IMR-90 (cell line): ENCODE data around the gene SEMA4B. TPM values are rescaled to one million over a fixed set of nuclear protein-coding genes. Genes with fewer than 3 reads are reported as not detected.

Experiments
- ATAC-seq: fragments of 200-7000 bp; cut with Tn5 transposase; 2 replicates; pipeline ENCODE4 v1.9.1; 2020; ENCODE audit warnings: low read depth, mild to moderate bottlenecking, moderate library complexity
- BruUV-seq: library from RNA; stranded (reverse); fragments of 400-500 nt; replicated peaks from 2 replicates; lab custom pipeline; 2021; lab: Mats Ljungman, UMichigan
- CTCF ChIA-PET: fragments of 300-600 bp; formaldehyde crosslinking; extraction: SDS; loops from one replicate; lab custom pipeline; 2021; ENCODE audit warnings: antibody characterized with exemption; lab: Yijun Ruan, JAX
- POLR2A ChIA-PET: fragments of 300-600 bp; sonication (Branson Sonifier 250); formaldehyde crosslinking; loops from one replicate; lab custom pipeline; 2022; ENCODE audit warnings: antibody characterized with exemption; ENCODE audit not compliant: unreplicated experiment; lab: Charles Lee
- DNase-seq: peaks from one replicate; pipeline ENCODE4 v3.0.0; 2013
- H2AFZ ChIP-seq: replicated peaks from 2 replicates; pipeline ENCODE3; 2013; ENCODE audit warnings: low read length, mild to moderate bottlenecking; ENCODE audit not compliant: poor library complexity
- H2AK5ac ChIP-seq: 2 replicates; pipeline ENCODE4 v1.6.1; 2013; ENCODE audit warnings: low read depth, low read length, inconsistent platforms
- H2AK9ac ChIP-seq: replicated peaks from 2 replicates; pipeline ENCODE3; 2013; ENCODE audit warnings: mild to moderate bottlenecking, low read depth, low read length, moderate library complexity; ENCODE audit not compliant: poor library complexity
- H2BK120ac ChIP-seq: 2 replicates; pipeline ENCODE4 v1.6.1; 2013; ENCODE audit warnings: low read depth, low read length, inconsistent platforms
- H2BK15ac ChIP-seq: 3 replicates; pipeline ENCODE4 v1.6.1; 2013; ENCODE audit warnings: low read depth, low read length, inconsistent platforms
- H2BK20ac ChIP-seq: 2 replicates; pipeline ENCODE4 v1.6.1; 2013; ENCODE audit warnings: low read depth, mild to moderate bottlenecking, inconsistent platforms, low read length, moderate library complexity
- H2BK5ac ChIP-seq: 2 replicates; pipeline ENCODE4 v1.6.1; 2013; ENCODE audit warnings: mild to moderate bottlenecking, low read depth, low read length, inconsistent platforms; ENCODE audit not compliant: poor library complexity, severe bottlenecking
- H3K14ac ChIP-seq: replicated peaks from 2 replicates; pipeline ENCODE4 v1.6.1; 2013; ENCODE audit warnings: low read depth, low read length, inconsistent platforms
- H3K18ac ChIP-seq: 2 replicates; pipeline ENCODE4 v1.6.1; 2013; ENCODE audit warnings: low read depth, low read length, control low read depth
- H3K23ac ChIP-seq: 2 replicates; pipeline ENCODE4 v1.6.1; 2013; ENCODE audit warnings: low read depth, low read length, inconsistent platforms
- H3K27ac ChIP-seq: 2 replicates; pipeline ENCODE4 v1.5.1; 2013; ENCODE audit warnings: mild to moderate bottlenecking, control low read depth, low read length; ENCODE audit not compliant: insufficient read depth
- H3K27me3 ChIP-seq: 2 replicates; pipeline ENCODE4 v1.6.1; 2013; ENCODE audit warnings: low read length; ENCODE audit not compliant: control insufficient read depth, insufficient read depth
- H3K36me3 ChIP-seq: 2 replicates; pipeline ENCODE4 v1.6.1; 2013; ENCODE audit warnings: low read length, mixed read lengths; ENCODE audit not compliant: control insufficient read depth, insufficient read depth
- H3K4ac ChIP-seq: 2 replicates; pipeline ENCODE4 v1.6.1; 2013; ENCODE audit warnings: low read depth, low read length, inconsistent platforms
- H3K4me1 ChIP-seq: 2 replicates; pipeline ENCODE4 v1.6.1; 2013; ENCODE audit warnings: low read length, mixed read lengths; ENCODE audit not compliant: control insufficient read depth, insufficient read depth
- H3K4me2 ChIP-seq: 2 replicates; pipeline ENCODE4 v1.6.1; 2013; ENCODE audit warnings: low read depth, mild to moderate bottlenecking, control low read depth, low read length, moderate library complexity
- H3K4me3 ChIP-seq: 2 replicates; pipeline ENCODE4 v1.5.1; 2013; ENCODE audit warnings: low read depth, mild to moderate bottlenecking, control low read depth, low read length, moderate library complexity; ENCODE audit not compliant: insufficient read depth
- H3K56ac ChIP-seq: 2 replicates; pipeline ENCODE4 v1.6.1; 2013; ENCODE audit warnings: low read length, inconsistent platforms; ENCODE audit not compliant: insufficient read depth; ENCODE audit errors: extremely low read depth
- H3K79me1 ChIP-seq, 2 experiments: 2 replicates each; pipeline ENCODE4 v1.6.1; 2013; ENCODE audit warnings: low read length in 2 of 2, inconsistent platforms in 1 of 2, low read depth in 1 of 2
- H3K9ac ChIP-seq: 2 replicates; pipeline ENCODE4 v1.6.1; 2013; ENCODE audit warnings: low read depth, low read length, control low read depth
- H3K9me1 ChIP-seq: 2 replicates; pipeline ENCODE4 v1.6.1; 2013; ENCODE audit warnings: low read length, inconsistent platforms; ENCODE audit not compliant: insufficient read depth
- H3K9me3 ChIP-seq: 2 replicates; pipeline ENCODE4 v1.6.1; 2013; ENCODE audit warnings: low read length; ENCODE audit not compliant: control insufficient read depth, insufficient read depth
- H4K20me1 ChIP-seq: 2 replicates; pipeline ENCODE4 v1.6.1; 2013; ENCODE audit warnings: low read length, inconsistent platforms; ENCODE audit not compliant: insufficient read depth
- H4K5ac ChIP-seq: 2 replicates; pipeline ENCODE4 v1.6.1; 2013; ENCODE audit warnings: mild to moderate bottlenecking, low read depth, low read length, control low read depth
- H4K8ac ChIP-seq, 2 experiments: 2 replicates each; pipeline ENCODE4 v1.6.1; 2013; ENCODE audit warnings: low read depth in 2 of 2, low read length in 2 of 2, control low read depth in 1 of 2, inconsistent platforms in 1 of 2
- H4K91ac ChIP-seq: 2 replicates; pipeline ENCODE4 v1.6.1; 2013; ENCODE audit warnings: low read depth, low read length, inconsistent platforms; ENCODE audit not compliant: insufficient read depth
- BHLHE40 ChIP-seq: fragments of 150-350 bp; IDR thresholded peaks from 2 replicates; pipeline ENCODE4 v1.6.1; 2016; ENCODE audit warnings: mild to moderate bottlenecking, low read depth, low read length
- CEBPB ChIP-seq: IDR thresholded peaks from 2 replicates; pipeline ENCODE4 v1.6.1; 2012; ENCODE audit warnings: low read depth, low read length, improper control_type of control experiment
- CHD1 ChIP-seq: IDR thresholded peaks from 2 replicates; pipeline ENCODE4 v1.6.1; 2012; ENCODE audit warnings: low read depth, low read length, improper control_type of control experiment
- FOS ChIP-seq: fragments of 150-350 bp; IDR thresholded peaks from 2 replicates; pipeline ENCODE4 v1.6.1; 2016; ENCODE audit warnings: low read depth, low read length
- MAFK ChIP-seq: IDR thresholded peaks from 2 replicates; pipeline ENCODE4 v1.6.1; 2012; ENCODE audit warnings: low read depth, low read length, improper control_type of control experiment
- MAZ ChIP-seq: IDR thresholded peaks from 2 replicates; pipeline ENCODE4 v1.6.1; 2012; ENCODE audit warnings: low read depth, mild to moderate bottlenecking, low read length, improper control_type of control experiment, moderate library complexity, borderline replicate concordance
- MXI1 ChIP-seq: IDR thresholded peaks from 2 replicates; pipeline ENCODE4 v1.6.1; 2012; ENCODE audit warnings: low read depth, mild to moderate bottlenecking, low read length, moderate library complexity, borderline replicate concordance
- NFE2L2 ChIP-seq: fragments of 150-350 bp; IDR thresholded peaks from 2 replicates; pipeline ENCODE4 v1.6.1; 2016; ENCODE audit warnings: low read depth, mild to moderate bottlenecking, low read length
- POLR2A ChIP-seq: IDR thresholded peaks from 2 replicates; pipeline ENCODE4 v1.6.1; 2012; ENCODE audit warnings: mild to moderate bottlenecking, low read depth, low read length
- RAD21 ChIP-seq: IDR thresholded peaks from 2 replicates; pipeline ENCODE4 v1.6.1; 2012; ENCODE audit warnings: low read length, improper control_type of control experiment
- RCOR1 ChIP-seq: IDR thresholded peaks from 2 replicates; pipeline ENCODE4 v1.6.1; 2012; ENCODE audit warnings: mild to moderate bottlenecking, low read length, improper control_type of control experiment; ENCODE audit not compliant: insufficient replicate concordance
- RFX5 ChIP-seq: IDR thresholded peaks from 2 replicates; pipeline ENCODE4 v1.8.0; 2012; ENCODE audit warnings: low read depth, mild to moderate bottlenecking, low read length, moderate library complexity
- SMC3 ChIP-seq: fragments of 150-350 bp; IDR thresholded peaks from 2 replicates; pipeline ENCODE4 v1.6.1; 2016; ENCODE audit warnings: low read depth, mild to moderate bottlenecking, antibody characterized with exemption, low read length, moderate library complexity
- WGBS, 2 experiments: methylation state at CpG; one replicate each; pipeline versions ENCODE4 v1.1.5 to v1.1.7; 2013; ENCODE audit warnings: missing lambda C conversion rate in 2 of 2; ENCODE audit not compliant: insufficient read length in 1 of 2; ENCODE audit errors: extremely low coverage in 2 of 2; 5-methylcytosine and 5-hydroxymethylcytosine counted together
- dilution Hi-C: fragments of 300-500 bp; cut with HindIII; formaldehyde crosslinking; loops from one replicate; pipeline ENCODE4 v1.14.3; 2018; ENCODE audit warnings: low sequenced_read_pairs; ENCODE audit not compliant: unreplicated experiment
- in situ Hi-C: fragments of 300-500 bp; cut with MboI; formaldehyde crosslinking; loops from 3 replicates; pipeline ENCODE4 v1.14.3; 2019; ENCODE audit warnings: low sequenced_read_pairs, inconsistent platforms, mixed read lengths
- intact Hi-C: fragments of 100-400 bp; cut with micrococcal nuclease; formaldehyde crosslinking; loops from 2 replicates; pipeline ENCODE4 v1.10.0; 2022
- polyA plus RNA-seq, 3 experiments: library from polyadenylated mRNA; depleted of rRNA; stranded (reverse); fragments of >200 nt; gene quantifications; 2 replicates each; pipeline ENCODE4 v1.2.3, GENCODE V29; 2012; ENCODE audit warnings: low replicate concordance in 1 of 3
- total RNA-seq: library from RNA; depleted of rRNA; stranded (reverse); fragments of >200 nt; gene quantifications from 2 replicates; pipeline ENCODE4 v1.2.3, GENCODE V29; 2012
- TF ChIP-seq, protein P1 (sequence below): conservative IDR thresholded peaks from 2 replicates; pipeline ENCODE4 v1.5.1; 2012; ENCODE audit warnings: mild to moderate bottlenecking, low read depth, low read length, improper control_type of control experiment
- TF ChIP-seq, protein P2 (sequence below): fragments of 150-350 bp; IDR thresholded peaks from 2 replicates; pipeline ENCODE4 v1.6.1; 2017; ENCODE audit warnings: mild to moderate bottlenecking, antibody characterized with exemption, low read length, low read depth
- TF ChIP-seq, protein P3 (sequence below): fragments of 150-350 bp; IDR thresholded peaks from 2 replicates; pipeline ENCODE4 v1.6.1; 2016; ENCODE audit warnings: low read depth, mild to moderate bottlenecking, low read length, moderate library complexity, borderline replicate concordance

Gene SEMA4B
- total and polyA plus RNA-seq, 2 of the 4 experiments (the other 2 are of a cell fraction): 5.0 to 22.5 TPM

DNA sequence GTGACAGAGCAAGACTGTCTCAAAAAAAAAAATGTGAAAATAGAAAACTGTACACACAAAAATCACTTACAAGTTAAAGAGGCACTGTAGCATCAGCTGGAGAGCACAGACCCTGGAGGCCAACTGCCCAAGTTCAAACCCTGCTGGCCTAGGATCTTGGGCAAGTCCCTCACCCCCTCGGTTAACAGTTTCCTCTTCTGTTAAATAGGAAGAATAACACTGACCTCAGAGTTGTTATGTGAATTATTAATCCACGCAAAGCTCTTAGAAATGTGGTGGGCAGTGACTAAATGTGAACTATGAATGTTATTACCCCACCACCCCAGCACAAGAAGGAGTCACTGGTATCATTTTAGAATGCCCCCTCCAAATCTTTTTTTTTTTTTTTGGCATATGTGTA is 21.4 kb downstream of the SEMA4B start:
- H4K20me1 ChIP-seq: no peaks in the 10 kb centered on the region
- ChIA-PET CTCF (interaction anchor here (1.7 to 1.8 kb wide), 2 partner anchors 11 to 79 kb away, joined by 7 to 11 read pairs; partner anchors contain the start of genes CIB1 and GDPGP1), POLR2A (no interaction called here)
- no peaks in the 10 kb centered on the region for H3K9me1 ChIP-seq
- no peak overlapping the region for H2AFZ ChIP-seq
- H2BK5ac ChIP-seq: no peak overlapping the region
- H3K4me3 ChIP-seq: no peak overlapping the region
- H2AK5ac ChIP-seq: no peak overlapping the region
- TF ChIP-seq CHD1 (no peak), NFE2L2 (no peak), BHLHE40 (no peak), RAD21 (no peak), POLR2A (no peak), MAFK (no peak), RCOR1 (no peak), MXI1 (no peak), CEBPB (no peak), RFX5 (no peak), SMC3 (no peak), MAZ (no peak), FOS (no peak)
- TF ChIP-seq, protein P1, sequence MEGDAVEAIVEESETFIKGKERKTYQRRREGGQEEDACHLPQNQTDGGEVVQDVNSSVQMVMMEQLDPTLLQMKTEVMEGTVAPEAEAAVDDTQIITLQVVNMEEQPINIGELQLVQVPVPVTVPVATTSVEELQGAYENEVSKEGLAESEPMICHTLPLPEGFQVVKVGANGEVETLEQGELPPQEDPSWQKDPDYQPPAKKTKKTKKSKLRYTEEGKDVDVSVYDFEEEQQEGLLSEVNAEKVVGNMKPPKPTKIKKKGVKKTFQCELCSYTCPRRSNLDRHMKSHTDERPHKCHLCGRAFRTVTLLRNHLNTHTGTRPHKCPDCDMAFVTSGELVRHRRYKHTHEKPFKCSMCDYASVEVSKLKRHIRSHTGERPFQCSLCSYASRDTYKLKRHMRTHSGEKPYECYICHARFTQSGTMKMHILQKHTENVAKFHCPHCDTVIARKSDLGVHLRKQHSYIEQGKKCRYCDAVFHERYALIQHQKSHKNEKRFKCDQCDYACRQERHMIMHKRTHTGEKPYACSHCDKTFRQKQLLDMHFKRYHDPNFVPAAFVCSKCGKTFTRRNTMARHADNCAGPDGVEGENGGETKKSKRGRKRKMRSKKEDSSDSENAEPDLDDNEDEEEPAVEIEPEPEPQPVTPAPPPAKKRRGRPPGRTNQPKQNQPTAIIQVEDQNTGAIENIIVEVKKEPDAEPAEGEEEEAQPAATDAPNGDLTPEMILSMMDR: no peak
- TF ChIP-seq, protein P2, sequence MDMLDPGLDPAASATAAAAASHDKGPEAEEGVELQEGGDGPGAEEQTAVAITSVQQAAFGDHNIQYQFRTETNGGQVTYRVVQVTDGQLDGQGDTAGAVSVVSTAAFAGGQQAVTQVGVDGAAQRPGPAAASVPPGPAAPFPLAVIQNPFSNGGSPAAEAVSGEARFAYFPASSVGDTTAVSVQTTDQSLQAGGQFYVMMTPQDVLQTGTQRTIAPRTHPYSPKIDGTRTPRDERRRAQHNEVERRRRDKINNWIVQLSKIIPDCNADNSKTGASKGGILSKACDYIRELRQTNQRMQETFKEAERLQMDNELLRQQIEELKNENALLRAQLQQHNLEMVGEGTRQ: no peak
- TF ChIP-seq, protein P3, sequence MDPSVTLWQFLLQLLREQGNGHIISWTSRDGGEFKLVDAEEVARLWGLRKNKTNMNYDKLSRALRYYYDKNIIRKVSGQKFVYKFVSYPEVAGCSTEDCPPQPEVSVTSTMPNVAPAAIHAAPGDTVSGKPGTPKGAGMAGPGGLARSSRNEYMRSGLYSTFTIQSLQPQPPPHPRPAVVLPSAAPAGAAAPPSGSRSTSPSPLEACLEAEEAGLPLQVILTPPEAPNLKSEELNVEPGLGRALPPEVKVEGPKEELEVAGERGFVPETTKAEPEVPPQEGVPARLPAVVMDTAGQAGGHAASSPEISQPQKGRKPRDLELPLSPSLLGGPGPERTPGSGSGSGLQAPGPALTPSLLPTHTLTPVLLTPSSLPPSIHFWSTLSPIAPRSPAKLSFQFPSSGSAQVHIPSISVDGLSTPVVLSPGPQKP: no peak
- H2AK9ac ChIP-seq: no peak overlapping the region
- no peak for ATAC-seq
- DNase-seq: no peak
- no peak overlapping the region for H2BK15ac ChIP-seq
- dilution Hi-C loops: no loop called here
- H2BK120ac ChIP-seq: no peak overlapping the region
- no peak overlapping the region for H4K8ac ChIP-seq
- peaks cover 31% of the 10 kb centered on the region for H3K36me3 ChIP-seq
- H3K4me2 ChIP-seq: no peak overlapping the region
- H3K14ac ChIP-seq: no peak overlapping the region
- H4K5ac ChIP-seq: no peak overlapping the region
- WGBS, 2 experiments: no CpG with 5 or more reads among the region's 2 CpGs
- H3K27me3 ChIP-seq: no peaks in the 10 kb centered on the region
- H3K4me1 ChIP-seq: peaks cover 3% of the 10 kb centered on the region; the same call in 1 of the 2 replicates
- no peak overlapping the region for H3K56ac ChIP-seq
- no peak overlapping the region for H2BK20ac ChIP-seq
- H4K91ac ChIP-seq: no peak overlapping the region
- no peak overlapping the region for H3K9ac ChIP-seq
- no TSS peak for BruUV-seq
- H3K27ac ChIP-seq: no peak overlapping the region
- in situ Hi-C loops: loop anchor here (10.0 kb wide), 1 partner anchor 328 kb away; the partner anchor contains the start of gene AP3S2
- peaks cover 3 to 4% of the 10 kb centered on the region in 2 experiments; a peak in 2 of 4 replicates for H3K79me1 ChIP-seq
- no peak overlapping the region for H3K23ac ChIP-seq
- H3K9me3 ChIP-seq: no peaks in the 10 kb centered on the region
- intact Hi-C loops: loop anchor here (10.0 kb wide), 1 partner anchor 138 kb away; no protein-coding TSS in a partner anchor
- no peak overlapping the region for H3K18ac ChIP-seq
- no peak overlapping the region for H3K4ac ChIP-seq
